ENCODE results near the gene CERS1. TPM values are rescaled to one million over a fixed set of nuclear protein-coding genes. Genes with fewer than 3 reads are reported as not detected.
A peak's percentile ranks its signal among the peaks of the same experiment; 100 is the strongest.

CERS1 gene
- total and polyA plus RNA-seq, 3 donors from 2014 or later: 43.0 to 73.2 (median 64.5) TPM

DNA sequence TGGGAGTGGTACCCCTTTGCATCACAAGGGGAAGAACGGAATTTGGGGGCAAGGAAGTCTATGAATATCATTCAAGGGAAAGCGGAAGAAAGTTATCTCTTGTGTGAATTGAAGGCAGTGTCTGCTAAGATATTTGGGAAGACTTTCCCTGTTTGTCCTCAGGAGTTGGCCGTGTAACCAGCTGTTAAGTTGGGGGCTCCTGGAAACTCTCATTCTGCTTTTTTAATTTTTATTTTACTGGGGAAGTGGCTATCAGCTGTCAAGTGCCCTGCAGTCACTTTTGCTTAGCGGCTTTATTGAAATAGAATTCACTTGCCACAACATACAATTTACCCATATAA is 61.3 kb downstream of the CERS1 start:
- TF ChIP-seq POLR2A (IDR thresholded peaks at IDR 0.05): no peak
- TF ChIP-seq, protein P1, sequence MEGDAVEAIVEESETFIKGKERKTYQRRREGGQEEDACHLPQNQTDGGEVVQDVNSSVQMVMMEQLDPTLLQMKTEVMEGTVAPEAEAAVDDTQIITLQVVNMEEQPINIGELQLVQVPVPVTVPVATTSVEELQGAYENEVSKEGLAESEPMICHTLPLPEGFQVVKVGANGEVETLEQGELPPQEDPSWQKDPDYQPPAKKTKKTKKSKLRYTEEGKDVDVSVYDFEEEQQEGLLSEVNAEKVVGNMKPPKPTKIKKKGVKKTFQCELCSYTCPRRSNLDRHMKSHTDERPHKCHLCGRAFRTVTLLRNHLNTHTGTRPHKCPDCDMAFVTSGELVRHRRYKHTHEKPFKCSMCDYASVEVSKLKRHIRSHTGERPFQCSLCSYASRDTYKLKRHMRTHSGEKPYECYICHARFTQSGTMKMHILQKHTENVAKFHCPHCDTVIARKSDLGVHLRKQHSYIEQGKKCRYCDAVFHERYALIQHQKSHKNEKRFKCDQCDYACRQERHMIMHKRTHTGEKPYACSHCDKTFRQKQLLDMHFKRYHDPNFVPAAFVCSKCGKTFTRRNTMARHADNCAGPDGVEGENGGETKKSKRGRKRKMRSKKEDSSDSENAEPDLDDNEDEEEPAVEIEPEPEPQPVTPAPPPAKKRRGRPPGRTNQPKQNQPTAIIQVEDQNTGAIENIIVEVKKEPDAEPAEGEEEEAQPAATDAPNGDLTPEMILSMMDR (IDR thresholded peaks at IDR 0.05): no peak
- no peak overlapping the region for H3K27ac ChIP-seq
- H3K36me3 ChIP-seq (ENCODE audit: low read depth, missing control alignments): no peaks in the 10 kb centered on the region
- H3K27me3 ChIP-seq: no peaks in the 10 kb centered on the region
- H3K4me3 ChIP-seq: no peak overlapping the region
- no peaks in the 10 kb centered on the region for H3K9me3 ChIP-seq
- no peak for DNase-seq
- intact Hi-C loops (cut with DNase I; ENCODE audit: low total_unique reads): no loop called here
- peaks cover 40% of the 10 kb centered on the region for H3K4me1 ChIP-seq
- WGBS, 2 donors: 53% methylated on average over 4 of the region's 4 CpGs

DNA sequence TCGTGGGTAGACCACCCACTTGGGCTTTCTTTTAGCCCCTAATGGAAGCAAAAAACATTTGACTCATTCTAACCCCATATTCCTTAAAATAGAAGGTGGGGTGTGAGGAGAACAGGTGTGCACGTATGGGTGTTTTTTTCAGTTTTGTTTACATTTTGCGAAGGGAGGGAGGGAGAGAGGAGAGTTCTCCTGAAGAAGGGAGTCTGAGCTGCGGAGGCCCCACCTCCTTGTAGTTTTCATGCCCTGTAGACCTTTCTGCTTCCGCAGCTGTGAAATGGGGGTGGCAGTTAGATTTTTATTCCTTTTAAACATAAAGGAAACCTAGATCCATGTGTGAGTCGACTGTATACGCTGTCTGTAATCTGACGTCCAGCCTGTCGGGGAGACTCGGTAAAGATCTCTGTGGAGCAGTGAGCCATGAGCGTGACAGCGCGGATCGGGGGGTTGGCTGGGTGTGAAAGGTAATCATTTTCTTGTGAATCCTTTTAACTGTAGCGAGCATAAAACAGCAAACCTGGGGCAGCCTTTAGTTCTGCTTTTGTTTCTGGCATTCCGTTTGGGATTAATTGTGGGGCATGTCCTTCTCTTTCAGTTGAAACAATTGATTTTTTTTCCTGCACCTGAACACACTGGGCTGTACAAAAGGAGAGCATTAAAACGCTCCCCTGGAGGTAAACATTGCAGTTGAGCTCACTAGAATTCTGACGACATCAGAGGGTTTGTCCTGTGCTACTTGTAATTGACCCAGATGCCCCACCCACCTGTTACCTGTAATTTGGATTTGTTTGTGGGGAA is 61.9 kb downstream of the CERS1 start:
- Histone ChIP-seq H3K36me3 (ENCODE audit: low read depth, missing control alignments) (no peaks in the 10 kb centered on the region), H3K27me3 (no peaks in the 10 kb centered on the region), H3K4me3 (peak overlapping the region; percentile 86 to 90), H3K4me1 (peaks cover 34% of the 10 kb centered on the region), H3K27ac (no peak overlapping the region), H3K9me3 (no peaks in the 10 kb centered on the region)
- WGBS, 2 donors: 21 to 23% methylated on average over 18 of the region's 18 CpGs
- intact Hi-C loops (cut with DNase I; ENCODE audit: low total_unique reads): no loop called here
- TF ChIP-seq POLR2A (IDR thresholded peaks at IDR 0.05): no peak
- TF ChIP-seq, protein P1 (IDR thresholded peaks at IDR 0.05): no peak
- DNase-seq: no peak

DNA sequence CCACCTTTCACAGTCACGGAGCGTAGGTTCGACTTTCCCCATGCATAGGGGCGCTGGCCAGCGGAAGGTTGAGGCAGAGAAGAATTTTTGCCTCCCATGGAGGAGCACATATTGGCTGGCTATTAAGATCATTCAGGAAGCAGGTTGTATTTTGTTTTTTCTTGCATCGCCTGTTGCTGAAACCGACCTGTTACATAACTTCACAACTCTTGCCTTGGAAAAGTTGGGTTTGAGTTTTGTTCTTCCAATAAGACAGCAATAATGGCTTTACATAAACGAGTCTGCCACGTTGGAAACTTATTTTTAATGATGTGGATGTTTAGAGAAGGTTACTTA is 62.8 kb downstream of the CERS1 start:
- Histone ChIP-seq H3K27ac (peak overlapping the region; percentile 79 to 88), H3K9me3 (no peaks in the 10 kb centered on the region), H3K36me3 (ENCODE audit: low read depth, missing control alignments) (no peaks in the 10 kb centered on the region), H3K27me3 (no peaks in the 10 kb centered on the region), H3K4me3 (peak overlapping the region; percentile 86 to 90), H3K4me1 (peaks cover 29% of the 10 kb centered on the region)
- WGBS, 2 donors: 2 to 5% methylated on average over 9 of the region's 9 CpGs
- no peak for DNase-seq
- TF ChIP-seq, protein P1 (IDR thresholded peaks at IDR 0.05): no peak
- no peak for TF ChIP-seq POLR2A (IDR thresholded peaks at IDR 0.05)
- intact Hi-C loops (cut with DNase I; ENCODE audit: low total_unique reads): no loop called here

- peaks cover 24% of the 10 kb centered on the region for H3K4me1 ChIP-seq
- WGBS, 2 donors: 0% methylated on average over 25 to 63 of the region's 69 CpGs
- no peak for TF ChIP-seq POLR2A (IDR thresholded peaks at IDR 0.05)
- TF ChIP-seq, protein P1 (IDR thresholded peaks at IDR 0.05): no peak
- no peaks in the 10 kb centered on the region for H3K27me3 ChIP-seq
- peak; percentile 44 for DNase-seq
- H3K4me3 ChIP-seq: peak overlapping the region; percentile 86 to 90
- no peaks in the 10 kb centered on the region for H3K36me3 ChIP-seq (ENCODE audit: low read depth, missing control alignments)
- H3K9me3 ChIP-seq: no peaks in the 10 kb centered on the region
- intact Hi-C loops (cut with DNase I; ENCODE audit: low total_unique reads): no loop called here
- peak overlapping the region; percentile 79 to 88 for H3K27ac ChIP-seq
Measured at GRCh38 chr19:18832306-18833140, 63.4 kb downstream of the CERS1 start.

All from testis (tissue), 3 donors.